NCI-H510A treated with DMSO at 0.1 percent for 48 hours (cell line): ENCODE measurements around the gene SP110.

Experiments
- DNase-seq: peaks from one replicate; lab custom pipeline; 2025; lab: John Stamatoyannopoulos, UW

SP110 gene

GRCh38 chr2:230219419-230220331, at the start of gene SP110:
TSS of gene SP110 (minus strand) at chr2:230219984. CDS start at chr2:230216927, 3,057 bp downstream.
- peak; percentile 87 for DNase-seq

GRCh38 chr2:230268606-230269243, 48.9 kb upstream of the SP110 start:
- DNase-seq: no peak

GRCh38 chr2:230267556-230267955, 47.8 kb upstream of the SP110 start:
- no peak for DNase-seq

- no peak for DNase-seq
Observed at GRCh38 chr2:230267059-230267458, 47.3 kb upstream of the SP110 start.

GRCh38 chr2:230266638-230267037, 46.9 kb upstream of the SP110 start:
- DNase-seq: no peak

- peak; percentile 12 for DNase-seq
Observed at GRCh38 chr2:230264945-230265344, 45.2 kb upstream of the SP110 start.

- no peak for DNase-seq
Observed at GRCh38 chr2:230262246-230262645, 42.5 kb upstream of the SP110 start.

- DNase-seq: no peak
Observed at GRCh38 chr2:230258483-230258882, 38.7 kb upstream of the SP110 start.

- no peak for DNase-seq
Observed at GRCh38 chr2:230256733-230257332, 37.0 kb upstream of the SP110 start.

- no peak for DNase-seq
Observed at GRCh38 chr2:230254152-230254881, 34.5 kb upstream of the SP110 start.

- no peak for DNase-seq
Observed at GRCh38 chr2:230250231-230250630, 30.4 kb upstream of the SP110 start.

- DNase-seq: no peak
Observed at GRCh38 chr2:230246206-230246605, 26.4 kb upstream of the SP110 start.

GRCh38 chr2:230244211-230244610, 24.4 kb upstream of the SP110 start:
- no peak for DNase-seq

GRCh38 chr2:230234845-230235244, 15.1 kb upstream of the SP110 start:
- no peak for DNase-seq

GRCh38 chr2:230234122-230234722, 14.4 kb upstream of the SP110 start:
- DNase-seq: no peak

GRCh38 chr2:230231251-230231650, 11.5 kb upstream of the SP110 start:
- DNase-seq: no peak

GRCh38 chr2:230230496-230231200, 10.9 kb upstream of the SP110 start:
- no peak for DNase-seq

GRCh38 chr2:230230087-230230486, 10.3 kb upstream of the SP110 start:
- no peak for DNase-seq

GRCh38 chr2:230227216-230227615, 7.4 kb upstream of the SP110 start:
- DNase-seq: no peak

GRCh38 chr2:230226051-230226551, 6.3 kb upstream of the SP110 start:
- no peak for DNase-seq

GRCh38 chr2:230225486-230225885, 5.7 kb upstream of the SP110 start, which contains the start of gene SP140:
TSS of gene SP140 (plus strand) at chr2:230225736. CDS start at chr2:230225845, 109 bp downstream.
- no peak for DNase-seq
